Epithelial cell of proximal tubule (primary cell): ENCODE measurements around the gene PLD4. TPM values are rescaled to one million over a fixed set of nuclear protein-coding genes. Genes with fewer than 3 reads are reported as not detected.
"Not testable (repeated sequence)": the region's sequence is repeated elsewhere in the genome, so short reads cannot be mapped to it uniquely, and the experiment has no call there.

Experiments used
- DNase-seq: peaks from one replicate; pipeline ENCODE4 v3.0.0-alpha.2; 2011; ENCODE audit warnings: low read depth
- H3K4me3 ChIP-seq: 2 replicates; pipeline ENCODE4 v1.5.1; 2011; ENCODE audit warnings: low read depth, mild to moderate bottlenecking, low read length
- total RNA-seq: library from RNA; depleted of rRNA; stranded (reverse); fragments of >200 nt; gene quantifications from 2 replicates; pipeline ENCODE4 v1.2.3, GENCODE V29; 2015
- TF ChIP-seq, protein P1 (sequence below): conservative IDR thresholded peaks from 2 replicates; pipeline ENCODE4 v1.5.1; 2012; ENCODE audit warnings: low read depth, mild to moderate bottlenecking, low read length

The PLD4 gene
- total RNA-seq, 1 donor from 2014 or later: not detected

DNA sequence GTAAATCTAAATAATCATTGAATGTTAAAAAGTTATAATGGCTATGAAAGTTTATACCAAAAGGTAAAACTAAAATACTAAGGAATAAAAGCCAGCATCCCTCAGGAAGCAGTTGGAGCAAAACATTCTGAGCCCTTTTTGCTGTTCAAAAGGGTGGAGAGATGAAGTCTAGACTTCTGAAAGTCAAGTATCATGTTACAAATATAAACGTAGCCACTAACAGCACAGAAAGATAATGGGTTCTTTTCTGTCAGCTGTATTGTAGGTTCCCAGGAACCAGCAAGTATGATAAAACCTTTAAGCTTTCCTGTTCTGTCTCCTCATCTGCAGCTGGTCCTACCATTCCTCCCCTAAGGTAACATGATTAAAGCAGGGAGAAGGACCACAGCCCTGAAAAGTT lies 16.4 kb upstream of the PLD4 start:
- no peak for DNase-seq
- TF ChIP-seq, protein P1, sequence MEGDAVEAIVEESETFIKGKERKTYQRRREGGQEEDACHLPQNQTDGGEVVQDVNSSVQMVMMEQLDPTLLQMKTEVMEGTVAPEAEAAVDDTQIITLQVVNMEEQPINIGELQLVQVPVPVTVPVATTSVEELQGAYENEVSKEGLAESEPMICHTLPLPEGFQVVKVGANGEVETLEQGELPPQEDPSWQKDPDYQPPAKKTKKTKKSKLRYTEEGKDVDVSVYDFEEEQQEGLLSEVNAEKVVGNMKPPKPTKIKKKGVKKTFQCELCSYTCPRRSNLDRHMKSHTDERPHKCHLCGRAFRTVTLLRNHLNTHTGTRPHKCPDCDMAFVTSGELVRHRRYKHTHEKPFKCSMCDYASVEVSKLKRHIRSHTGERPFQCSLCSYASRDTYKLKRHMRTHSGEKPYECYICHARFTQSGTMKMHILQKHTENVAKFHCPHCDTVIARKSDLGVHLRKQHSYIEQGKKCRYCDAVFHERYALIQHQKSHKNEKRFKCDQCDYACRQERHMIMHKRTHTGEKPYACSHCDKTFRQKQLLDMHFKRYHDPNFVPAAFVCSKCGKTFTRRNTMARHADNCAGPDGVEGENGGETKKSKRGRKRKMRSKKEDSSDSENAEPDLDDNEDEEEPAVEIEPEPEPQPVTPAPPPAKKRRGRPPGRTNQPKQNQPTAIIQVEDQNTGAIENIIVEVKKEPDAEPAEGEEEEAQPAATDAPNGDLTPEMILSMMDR: no peak
- no peak overlapping the region for H3K4me3 ChIP-seq

DNA sequence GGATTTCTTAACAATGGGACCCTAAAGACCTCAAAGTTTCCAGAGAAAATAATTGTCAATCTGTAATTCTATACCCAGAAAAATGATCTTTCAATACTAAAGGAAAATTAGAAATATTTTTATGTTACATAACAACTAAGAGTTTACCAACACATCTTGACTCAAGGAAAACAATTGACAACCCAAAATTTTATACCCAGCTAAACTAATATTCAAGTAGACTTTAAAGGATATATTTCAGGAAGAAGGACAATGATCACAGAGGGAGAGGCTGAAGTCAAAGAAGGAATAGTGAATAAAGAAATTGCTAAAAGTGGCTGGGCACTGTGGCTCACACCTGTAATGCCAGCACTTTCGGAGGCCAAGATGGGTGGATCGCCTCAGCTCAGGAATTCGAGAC lies 12.6 kb upstream of the PLD4 start:
- TF ChIP-seq, protein P1: no peak
- H3K4me3 ChIP-seq: no peak overlapping the region
- no peak for DNase-seq

DNA sequence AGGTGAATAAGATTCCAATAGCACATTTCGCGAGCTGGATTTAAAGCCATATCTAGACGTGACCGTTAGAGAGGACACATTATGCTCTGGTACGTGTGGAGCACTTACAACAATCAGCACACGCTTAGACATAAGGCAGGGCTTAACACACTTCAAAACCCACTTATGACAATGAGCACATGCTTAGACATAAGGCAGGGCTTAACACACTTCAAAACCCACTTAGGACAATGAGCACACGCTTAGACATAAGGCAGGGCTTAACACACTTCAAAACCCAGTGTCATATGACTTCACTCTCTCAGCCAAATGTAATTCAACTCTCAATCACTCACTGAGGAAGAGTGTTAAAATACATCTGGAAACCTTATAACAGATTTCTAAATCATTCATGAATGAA lies 11.2 kb upstream of the PLD4 start:
- TF ChIP-seq, protein P1: no peak
- no peak for DNase-seq

DNA sequence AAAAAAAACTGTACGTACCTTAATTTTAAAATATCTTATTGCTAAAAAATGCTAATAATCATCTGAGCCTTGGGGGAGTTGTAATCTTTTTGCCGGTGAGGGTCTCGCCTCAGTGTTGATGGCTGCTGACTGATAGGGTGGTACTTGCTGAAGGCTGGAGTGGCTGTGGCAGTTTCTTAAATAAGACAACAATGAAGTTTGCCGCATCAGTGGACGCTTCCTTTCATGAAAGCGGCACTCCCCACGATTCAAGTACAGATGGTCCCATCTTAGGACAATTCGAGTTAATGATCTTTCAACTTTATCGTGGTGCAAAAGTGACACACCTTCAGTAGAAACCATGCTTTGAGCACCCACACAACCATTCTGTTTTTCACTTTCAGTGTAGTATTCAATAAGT lies 7.6 kb upstream of the PLD4 start:
- TF ChIP-seq, protein P1: no peak
- no peak overlapping the region for H3K4me3 ChIP-seq
- DNase-seq: no peak

More for the DNA sequence above, 11.2 kb upstream of the PLD4 start:
- H3K4me3 ChIP-seq: no peak overlapping the region

DNA sequence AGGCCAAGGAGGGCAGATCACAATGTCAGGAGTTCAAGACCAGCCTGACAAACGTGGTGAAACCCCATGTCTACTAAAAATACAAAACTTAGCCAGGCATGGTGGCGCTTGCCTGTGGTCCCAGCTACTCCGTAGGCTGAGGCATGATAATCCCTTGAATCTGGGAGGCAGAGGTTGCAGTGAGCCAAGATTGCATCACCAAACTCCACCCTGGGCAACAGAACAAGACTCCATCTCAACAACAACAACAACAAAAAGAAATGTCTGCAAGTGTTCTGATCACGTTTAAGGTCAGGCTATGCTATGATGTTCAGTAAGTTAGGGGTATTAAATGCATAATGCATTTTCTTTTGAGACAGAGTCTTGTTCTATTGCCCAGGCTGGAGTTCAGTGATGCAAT lies 6.7 kb upstream of the PLD4 start:
- H3K4me3 ChIP-seq: no peak overlapping the region
- DNase-seq: no peak
- TF ChIP-seq, protein P1: no peak

DNA sequence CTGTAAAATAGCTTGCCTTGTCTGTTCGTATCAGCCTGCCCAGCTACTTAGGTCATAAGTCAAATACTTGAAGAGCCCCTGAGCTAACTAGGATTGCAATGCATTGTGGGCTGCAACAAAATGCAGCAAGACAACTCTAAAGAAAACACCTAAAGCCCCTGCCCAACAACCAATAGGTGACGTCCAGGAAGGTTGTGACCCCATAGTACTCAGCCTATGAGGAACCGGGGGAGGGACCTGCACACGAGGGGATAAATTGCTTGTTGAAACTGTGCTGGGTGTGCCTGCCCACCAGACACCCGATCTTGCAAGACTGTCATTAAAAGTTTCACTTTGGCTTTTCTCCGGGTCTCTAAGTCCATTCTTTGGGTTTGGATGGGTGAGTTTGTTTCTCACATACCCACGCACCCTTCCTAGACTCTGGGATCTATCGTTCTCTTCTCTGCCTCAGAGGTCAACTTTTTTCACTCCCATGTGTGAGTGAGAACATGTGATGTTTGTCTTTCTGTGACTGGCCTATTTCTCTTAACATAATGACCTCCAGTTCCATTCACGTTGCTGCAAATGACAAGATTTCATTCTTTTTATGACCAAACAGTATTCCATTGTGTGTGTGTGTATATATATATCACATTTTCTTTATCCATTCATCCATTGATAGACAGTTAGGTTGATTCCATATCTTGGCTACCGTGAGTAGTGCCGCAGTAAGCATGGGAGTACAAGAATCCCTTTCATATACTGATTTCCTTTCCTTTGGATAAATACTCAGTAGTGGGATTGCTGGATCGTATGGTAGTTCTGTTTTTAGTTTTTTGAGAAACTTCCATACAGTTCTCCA lies 5.3 kb upstream of the PLD4 start:
- DNase-seq, H3K4me3 ChIP-seq: not testable (repeated sequence)

DNA sequence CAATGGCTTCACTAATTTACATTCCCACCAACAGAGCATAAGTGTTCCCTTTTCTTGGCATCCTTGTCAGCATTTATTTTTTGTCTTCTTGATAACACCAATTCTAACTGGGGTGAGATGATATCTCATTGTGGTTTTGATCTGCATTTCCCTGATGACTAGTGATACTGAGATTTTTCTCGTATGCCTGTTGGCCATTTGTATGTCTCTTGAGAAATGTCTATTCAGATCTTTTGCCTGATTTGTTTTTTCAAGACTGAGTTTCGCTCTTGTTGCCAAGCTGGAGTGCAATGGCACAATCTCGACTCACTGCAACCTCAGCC lies 4.7 kb upstream of the PLD4 start:
- TF ChIP-seq, protein P1: no peak
- DNase-seq: no peak

More for the DNA sequence above, 4.7 kb upstream of the PLD4 start:
- no peak overlapping the region for H3K4me3 ChIP-seq
